ENCODE data around the gene CACNA1C. TPM values are rescaled to one million over a fixed set of nuclear protein-coding genes. Genes with fewer than 3 reads are reported as not detected.

The CACNA1C gene
- total RNA-seq, 4 donors from 2014 or later = 2.0 to 4.2 (median 2.5) TPM

DNA sequence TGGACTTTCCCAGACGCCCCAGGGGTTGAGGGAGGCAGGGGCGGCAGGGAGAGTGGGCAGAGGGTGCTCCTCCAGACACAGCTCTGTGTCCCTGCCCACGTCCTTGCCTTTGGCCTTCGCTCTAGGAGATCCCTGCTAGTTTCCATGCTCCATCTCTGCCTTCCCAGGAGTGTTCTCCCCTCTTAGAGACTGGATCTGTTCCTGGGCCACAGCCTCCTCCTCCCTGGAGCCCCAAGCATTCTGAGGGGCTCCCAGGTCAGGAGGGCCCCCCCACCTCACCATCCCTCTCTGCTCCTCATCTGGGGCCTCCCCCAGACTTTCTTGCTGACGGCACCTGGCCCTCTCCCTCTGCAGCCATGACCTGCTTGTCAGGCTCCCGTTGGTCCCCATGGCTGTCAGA, 526.0 kb downstream of the CACNA1C start:
- Histone ChIP-seq H3K27ac (no peak overlapping the region), H3K9me3 (no peaks in the 10 kb centered on the region), H3K4me3 (replicated peaks in 1 of 3) (no peak overlapping the region), H3K27me3 (no peaks in the 10 kb centered on the region), H3K36me3 (no peaks in the 10 kb centered on the region), H3K4me1 (peaks cover 15 to 24% of the 10 kb centered on the region in 2 donors)
- 93 to 98% methylated on average over 5 to 6 of the region's 6 CpGs for WGBS, 2 donors
- TF ChIP-seq, protein P1, sequence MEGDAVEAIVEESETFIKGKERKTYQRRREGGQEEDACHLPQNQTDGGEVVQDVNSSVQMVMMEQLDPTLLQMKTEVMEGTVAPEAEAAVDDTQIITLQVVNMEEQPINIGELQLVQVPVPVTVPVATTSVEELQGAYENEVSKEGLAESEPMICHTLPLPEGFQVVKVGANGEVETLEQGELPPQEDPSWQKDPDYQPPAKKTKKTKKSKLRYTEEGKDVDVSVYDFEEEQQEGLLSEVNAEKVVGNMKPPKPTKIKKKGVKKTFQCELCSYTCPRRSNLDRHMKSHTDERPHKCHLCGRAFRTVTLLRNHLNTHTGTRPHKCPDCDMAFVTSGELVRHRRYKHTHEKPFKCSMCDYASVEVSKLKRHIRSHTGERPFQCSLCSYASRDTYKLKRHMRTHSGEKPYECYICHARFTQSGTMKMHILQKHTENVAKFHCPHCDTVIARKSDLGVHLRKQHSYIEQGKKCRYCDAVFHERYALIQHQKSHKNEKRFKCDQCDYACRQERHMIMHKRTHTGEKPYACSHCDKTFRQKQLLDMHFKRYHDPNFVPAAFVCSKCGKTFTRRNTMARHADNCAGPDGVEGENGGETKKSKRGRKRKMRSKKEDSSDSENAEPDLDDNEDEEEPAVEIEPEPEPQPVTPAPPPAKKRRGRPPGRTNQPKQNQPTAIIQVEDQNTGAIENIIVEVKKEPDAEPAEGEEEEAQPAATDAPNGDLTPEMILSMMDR (IDR thresholded peaks at IDR 0.05) = no peak
- TF ChIP-seq POLR2A (IDR thresholded peaks at IDR 0.05) = no peak
- DNase-seq = no peak
- intact Hi-C loops (cut with DNase I) = no loop called here

DNA sequence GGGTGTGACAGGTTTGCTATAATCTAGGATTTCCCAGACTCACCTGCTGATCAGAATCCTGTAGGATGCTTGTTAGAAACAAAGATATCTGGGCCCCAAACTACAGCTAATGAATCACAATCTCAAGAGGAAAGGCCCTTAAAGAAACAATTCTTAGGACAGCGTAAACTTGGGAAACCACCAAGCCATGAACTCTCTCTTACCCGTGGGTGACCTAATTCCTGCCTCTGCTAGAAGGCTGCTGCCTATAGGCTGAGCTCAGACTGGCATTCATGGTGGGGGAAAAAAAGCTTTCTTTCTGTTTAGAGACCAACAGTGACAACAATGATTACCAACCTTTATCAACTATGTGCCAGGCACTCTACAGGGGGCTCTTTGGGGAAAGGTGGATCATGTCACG, 528.0 kb downstream of the CACNA1C start:
- no peak for TF ChIP-seq POLR2A (IDR thresholded peaks at IDR 0.05)
- TF ChIP-seq, protein P1 (IDR thresholded peaks at IDR 0.05) = no peak
- no peaks in the 10 kb centered on the region for H3K9me3 ChIP-seq
- intact Hi-C loops (cut with DNase I) = loop anchor here (10.0 kb wide), 2 partner anchors 86 to 526 kb away; partner anchors contain the start of gene CACNA1C
- 10 to 26% methylated on average over 3 of the region's 3 CpGs for WGBS, 2 donors
- H3K4me3 ChIP-seq (replicated peaks in 1 of 3) = no peak overlapping the region
- DNase-seq = peak; percentile 55 to 60
- H3K4me1 ChIP-seq = peaks cover 15 to 24% of the 10 kb centered on the region in 2 donors
- H3K36me3 ChIP-seq = no peaks in the 10 kb centered on the region
- H3K27ac ChIP-seq = no peak overlapping the region
- H3K27me3 ChIP-seq = no peaks in the 10 kb centered on the region

DNA sequence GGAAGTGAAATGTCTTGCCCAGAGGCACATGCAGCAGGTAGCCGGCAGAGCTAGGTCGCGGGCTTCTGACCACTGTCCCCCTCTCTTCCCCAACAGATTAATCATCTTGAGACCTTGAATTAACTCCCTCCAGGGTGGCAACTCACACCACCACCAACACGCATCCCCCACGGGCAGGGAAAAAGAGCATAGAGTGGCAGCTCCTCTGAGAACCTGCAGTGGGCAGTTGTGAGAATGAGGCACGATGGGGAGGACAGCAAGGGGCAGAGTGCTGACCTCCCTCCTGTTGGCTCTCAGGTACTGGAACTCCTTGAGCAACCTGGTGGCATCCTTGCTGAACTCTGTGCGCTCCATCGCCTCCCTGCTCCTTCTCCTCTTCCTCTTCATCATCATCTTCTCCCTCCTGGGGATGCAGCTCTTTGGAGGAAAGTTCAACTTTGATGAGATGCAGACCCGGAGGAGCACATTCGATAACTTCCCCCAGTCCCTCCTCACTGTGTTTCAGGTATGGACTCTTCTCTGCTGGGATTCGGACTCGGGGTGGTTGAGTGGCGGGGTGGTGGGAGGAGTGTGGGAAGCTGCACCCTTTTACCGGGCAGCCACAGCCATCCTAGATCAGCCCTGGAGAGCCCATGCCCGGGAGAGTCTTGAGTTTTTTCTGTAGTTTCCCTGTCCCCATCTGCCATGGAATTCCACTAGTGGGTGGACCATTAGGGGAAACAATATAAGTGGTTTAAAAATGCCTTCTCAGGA, 528.7 kb downstream of the CACNA1C start:
- 80 to 82% methylated on average over 15 of the region's 15 CpGs for WGBS, 2 donors
- no peak for DNase-seq
- TF ChIP-seq, protein P1 (IDR thresholded peaks at IDR 0.05) = no peak
- no peak for TF ChIP-seq POLR2A (IDR thresholded peaks at IDR 0.05)

DNA sequence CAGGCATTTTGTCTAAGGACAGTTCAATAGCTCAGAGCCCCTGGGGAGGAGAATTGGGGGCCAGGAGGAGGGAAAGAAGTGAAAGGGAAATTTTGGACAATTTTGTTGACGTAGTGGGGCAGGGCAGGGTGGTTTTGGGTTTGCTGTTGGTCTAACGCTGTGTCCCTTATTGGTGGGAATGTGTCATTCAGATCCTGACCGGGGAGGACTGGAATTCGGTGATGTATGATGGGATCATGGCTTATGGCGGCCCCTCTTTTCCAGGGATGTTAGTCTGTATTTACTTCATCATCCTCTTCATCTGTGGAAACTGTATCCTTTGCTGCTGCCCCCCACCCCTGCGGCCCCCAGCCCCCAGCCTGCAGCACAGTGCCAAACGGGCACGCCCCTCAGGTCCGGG, 529.8 kb downstream of the CACNA1C start:
- no peaks in the 10 kb centered on the region for H3K27me3 ChIP-seq
- H3K4me3 ChIP-seq (replicated peaks in 1 of 3) = no peak overlapping the region
- intact Hi-C loops (cut with DNase I) = loop anchor here (10.0 kb wide), 2 partner anchors 88 to 528 kb away; partner anchors contain the start of gene CACNA1C
- H3K27ac ChIP-seq = no peak overlapping the region
- DNase-seq = no peak
- no peaks in the 10 kb centered on the region for H3K36me3 ChIP-seq
- no peak for TF ChIP-seq POLR2A (IDR thresholded peaks at IDR 0.05)
- TF ChIP-seq, protein P1 (IDR thresholded peaks at IDR 0.05) = no peak
- peaks cover 15 to 24% of the 10 kb centered on the region in 2 donors for H3K4me1 ChIP-seq
- WGBS, 2 donors = 60 to 65% methylated on average over 7 to 8 of the region's 9 CpGs
- no peaks in the 10 kb centered on the region for H3K9me3 ChIP-seq

More for the DNA sequence above, 528.7 kb downstream of the CACNA1C start:
- intact Hi-C loops (cut with DNase I) = loop anchor here (10.0 kb wide), 2 partner anchors 87 to 527 kb away; partner anchors contain the start of gene CACNA1C
- Histone ChIP-seq H3K4me1 (peaks cover 15 to 24% of the 10 kb centered on the region in 2 donors), H3K27ac (no peak overlapping the region), H3K27me3 (no peaks in the 10 kb centered on the region), H3K36me3 (no peaks in the 10 kb centered on the region), H3K4me3 (replicated peaks in 1 of 3) (no peak overlapping the region), H3K9me3 (no peaks in the 10 kb centered on the region)

DNA sequence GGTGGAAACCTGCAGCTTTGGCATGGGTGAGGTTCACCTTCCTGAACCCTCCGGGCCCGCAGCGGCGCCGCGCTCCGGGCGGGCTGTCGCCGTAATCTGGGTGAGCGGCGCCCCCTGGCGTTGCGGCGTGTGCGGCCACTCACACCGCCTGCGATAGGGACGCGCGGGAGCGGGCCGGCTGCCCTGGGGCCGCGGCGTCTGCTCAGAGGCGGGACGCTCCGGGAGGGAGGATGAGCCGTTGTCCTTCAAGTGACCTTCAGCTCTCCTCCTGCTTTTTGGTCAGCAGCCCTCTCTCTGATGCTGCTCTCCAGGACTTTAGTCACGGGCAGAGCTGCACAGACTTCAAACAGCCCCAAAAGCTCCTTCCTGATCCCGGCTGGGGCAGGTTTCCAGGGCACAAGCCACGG, 530.3 kb downstream of the CACNA1C start:
- H3K4me3 ChIP-seq (replicated peaks in 1 of 3) = no peak overlapping the region
- H3K4me1 ChIP-seq = peaks cover 15 to 24% of the 10 kb centered on the region in 2 donors
- H3K36me3 ChIP-seq = no peaks in the 10 kb centered on the region
- no peaks in the 10 kb centered on the region for H3K27me3 ChIP-seq
- H3K27ac ChIP-seq = no peak overlapping the region
- H3K9me3 ChIP-seq = no peaks in the 10 kb centered on the region
- TF ChIP-seq, protein P1 (IDR thresholded peaks at IDR 0.05) = peak; percentile 50 to 97 (median 94)
- no peak for TF ChIP-seq POLR2A (IDR thresholded peaks at IDR 0.05)
- peak; percentile 66 to 69 for DNase-seq
- intact Hi-C loops (cut with DNase I) = loop anchor here (10.0 kb wide), 2 partner anchors 88 to 528 kb away; partner anchors contain the start of gene CACNA1C
- 4% methylated on average over 21 of the region's 33 CpGs; no CpG with 5 or more reads in 1 of the 2 donors for WGBS, 2 donors
